ENCODE measurements around the gene FADS3.

DNA sequence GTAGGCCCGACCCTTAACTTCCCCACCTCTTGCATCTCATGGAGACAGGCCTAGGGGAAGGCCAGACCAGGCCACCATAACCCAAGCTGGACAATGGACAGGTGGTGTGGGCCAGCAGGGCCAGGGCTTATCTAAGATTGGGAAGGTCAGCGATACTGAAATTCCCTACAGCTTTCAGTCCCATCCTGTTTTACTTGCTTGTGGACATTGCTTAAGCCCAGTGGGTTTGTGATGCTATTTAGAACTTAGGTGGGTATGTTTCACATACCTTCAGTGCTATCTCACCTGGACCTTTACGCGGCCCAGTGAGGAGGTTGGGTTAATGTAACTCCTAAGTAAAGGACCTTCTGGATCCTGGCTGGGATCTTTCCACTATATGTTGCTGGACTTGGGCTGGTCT lies 61.5 kb downstream of the FADS3 start:
- TF ChIP-seq POLR2AphosphoS5 (IDR thresholded peaks at IDR 0.05) (no peak), CTCF (IDR thresholded peaks at IDR 0.05) (no peak), POLR2A (IDR thresholded peaks at IDR 0.05) (no peak)

All from breast epithelium (tissue), 3 donors.